ENCODE data around the gene COL15A1.
A peak's percentile ranks its signal among the peaks of the same experiment; 100 is the strongest.

Gene COL15A1

GRCh38 chr9:99056886-99057664 is 113.4 kb downstream of the COL15A1 start:
- no peak for DNase-seq (ENCODE audit: low read depth in 2 of 2)

DNA sequence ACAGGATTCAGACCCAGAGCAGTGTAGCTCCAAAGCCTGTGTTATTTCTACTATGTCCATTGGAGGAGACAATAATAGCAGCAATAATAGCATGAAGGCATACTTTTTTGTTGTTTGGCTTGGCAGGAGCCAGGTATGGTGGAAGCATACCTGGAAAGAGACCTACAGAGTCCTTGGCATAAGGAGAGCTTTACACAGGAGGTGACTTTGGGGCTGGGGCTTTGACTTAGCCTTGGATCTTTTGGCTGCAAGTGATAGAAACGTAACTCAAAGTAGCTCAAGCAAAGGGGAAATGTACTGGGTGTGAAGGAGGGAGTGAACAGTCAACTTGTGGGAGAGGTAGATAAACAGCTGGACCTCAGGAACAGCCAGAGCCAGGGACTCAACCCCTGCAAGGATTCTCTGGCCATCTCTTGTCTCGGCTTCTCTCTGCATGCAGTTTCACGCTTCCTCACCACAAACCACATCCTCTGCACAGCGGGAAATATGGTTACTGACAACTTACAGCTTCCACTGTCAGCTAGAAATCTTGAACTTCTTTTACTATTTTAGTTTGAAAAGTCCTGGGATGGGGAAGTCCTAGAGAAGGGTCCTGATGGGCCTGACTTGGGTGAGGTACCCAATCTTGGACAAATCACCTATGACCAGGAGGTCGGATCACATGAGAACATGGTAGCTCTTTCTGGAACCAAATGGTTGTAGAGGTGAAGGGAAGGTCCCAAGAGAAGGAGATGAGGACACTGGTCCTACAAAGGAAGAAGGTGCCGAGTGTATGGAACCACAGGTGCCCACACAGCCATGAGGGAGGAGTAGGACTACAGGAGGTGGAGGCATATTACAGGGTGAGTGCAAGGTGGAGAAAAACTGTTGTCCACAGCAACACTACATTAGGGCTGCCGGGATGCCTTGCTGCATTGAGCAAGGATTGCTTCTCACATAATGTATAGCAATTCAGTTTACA is 114.2 kb downstream of the COL15A1 start:
- peak; percentile 34 to 47 for DNase-seq (ENCODE audit: low read depth in 2 of 2)

DNA sequence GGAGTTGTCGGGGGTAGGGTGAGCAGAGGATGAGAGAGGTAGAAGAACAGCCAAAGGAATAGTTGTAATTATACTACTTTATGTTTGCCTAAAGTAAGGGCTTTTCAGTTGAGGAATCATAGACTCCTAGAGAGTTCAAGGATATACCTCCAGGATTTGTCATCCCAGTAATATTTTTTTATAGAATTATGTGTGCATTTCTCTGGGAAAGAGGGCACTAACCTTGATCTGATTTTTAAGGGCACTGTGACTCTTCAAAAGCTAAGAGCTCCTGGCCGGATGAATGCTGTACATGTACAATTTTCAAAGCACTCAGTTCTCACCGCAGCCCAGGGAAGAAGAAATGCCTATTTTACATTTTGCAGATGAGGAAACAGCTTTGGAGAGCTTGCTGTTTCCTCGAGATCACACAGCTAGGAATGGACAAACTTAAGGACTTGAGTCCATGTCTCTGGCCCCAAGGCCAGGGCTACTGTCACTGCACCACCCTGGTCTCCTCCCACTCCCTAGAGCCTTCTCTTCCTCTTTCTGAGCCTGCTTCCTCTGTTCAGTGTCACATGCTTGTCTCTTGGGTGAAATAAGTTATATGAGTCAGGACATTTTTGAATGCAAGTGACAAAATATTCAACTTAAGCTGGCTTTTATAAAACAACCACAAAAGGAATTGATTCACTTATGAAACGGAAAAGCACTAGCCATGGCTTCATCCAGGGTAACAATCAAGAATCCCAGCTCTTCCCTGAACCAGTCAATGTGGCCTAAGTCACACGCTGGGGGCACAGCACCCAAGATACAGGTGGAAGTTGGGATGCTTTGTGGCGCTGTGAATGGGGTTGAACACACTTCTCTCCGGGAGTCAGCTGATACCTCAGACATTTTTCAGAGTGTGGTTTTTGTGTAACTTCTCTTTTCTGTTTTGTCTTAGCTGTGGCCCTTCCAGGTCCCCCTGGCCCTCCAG is 115.5 kb downstream of the COL15A1 start:
- DNase-seq (ENCODE audit: low read depth in 2 of 2): no peak

DNA sequence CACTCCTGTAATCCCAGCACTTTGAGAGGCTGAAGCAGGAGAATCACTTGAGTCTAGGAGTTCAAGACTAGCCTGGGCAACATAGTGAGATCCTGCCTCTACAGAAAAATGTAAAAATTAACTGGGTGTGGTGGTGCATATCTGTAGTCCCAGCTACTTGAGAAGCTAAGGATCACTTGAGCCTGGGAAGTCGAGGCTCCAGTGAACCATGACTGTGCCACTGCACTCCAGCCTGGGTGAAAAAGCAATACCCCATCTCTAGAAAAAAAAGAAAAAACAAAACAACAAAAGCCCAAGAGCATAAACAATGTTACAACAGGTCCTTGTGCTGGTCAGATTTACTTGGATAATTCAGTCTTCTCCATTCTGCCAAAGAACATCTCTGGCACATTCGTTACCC is 116.9 kb downstream of the COL15A1 start:
- DNase-seq (ENCODE audit: low read depth in 2 of 2): no peak

- no peak for DNase-seq (ENCODE audit: low read depth in 2 of 2)
These were observed 118.8 kb downstream of the COL15A1 start for GRCh38 chr9:99062549-99062948.

- DNase-seq (ENCODE audit: low read depth in 2 of 2): no peak
These were observed 119.8 kb downstream of the COL15A1 start for GRCh38 chr9:99063522-99063921.

DNA sequence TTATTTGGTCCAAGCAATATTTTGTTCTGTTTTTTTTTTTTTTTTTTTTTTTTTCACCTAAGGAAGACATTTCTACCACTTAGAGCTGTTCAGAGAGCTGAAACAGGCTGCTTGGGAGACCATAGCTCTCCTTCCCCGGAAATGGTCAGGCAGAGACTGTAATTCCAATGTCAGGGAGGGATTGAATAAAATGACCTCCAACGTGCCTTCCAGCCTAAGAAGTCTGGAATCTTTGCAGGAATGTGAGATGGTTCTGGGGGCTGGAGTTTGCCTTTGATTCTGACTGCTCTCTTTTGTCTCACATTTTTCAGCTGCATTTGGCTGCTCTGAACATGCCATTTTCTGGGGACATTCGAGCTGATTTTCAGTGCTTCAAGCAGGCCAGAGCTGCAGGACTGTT is 122.9 kb downstream of the COL15A1 start:
- no peak for DNase-seq (ENCODE audit: low read depth in 2 of 2)

GRCh38 chr9:99069075-99069474 is 125.4 kb downstream of the COL15A1 start:
- DNase-seq (ENCODE audit: low read depth in 2 of 2): no peak

- no peak for DNase-seq (ENCODE audit: low read depth in 2 of 2)
These were observed 125.8 kb downstream of the COL15A1 start for GRCh38 chr9:99069546-99069945.

DNA sequence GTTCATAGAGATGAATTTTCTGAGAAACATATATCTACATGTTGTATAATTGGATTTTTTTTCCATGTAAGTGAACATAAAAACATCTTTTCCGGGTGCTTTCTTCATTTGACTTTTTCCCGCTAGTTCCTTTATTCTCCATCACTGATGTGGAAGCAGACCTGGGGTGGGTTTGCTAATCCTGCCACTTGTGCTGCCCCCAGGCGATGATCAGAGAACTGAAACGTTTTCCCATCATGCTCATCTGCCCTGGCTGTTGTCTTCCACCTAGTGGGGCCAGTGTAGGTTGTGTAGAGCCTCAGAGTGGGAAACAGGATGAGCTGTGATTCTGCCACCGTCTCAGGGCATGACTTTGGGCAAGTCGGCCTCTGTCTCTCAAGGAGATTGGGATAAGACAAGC is 127.0 kb downstream of the COL15A1 start:
- no peak for DNase-seq (ENCODE audit: low read depth in 2 of 2)

DNA sequence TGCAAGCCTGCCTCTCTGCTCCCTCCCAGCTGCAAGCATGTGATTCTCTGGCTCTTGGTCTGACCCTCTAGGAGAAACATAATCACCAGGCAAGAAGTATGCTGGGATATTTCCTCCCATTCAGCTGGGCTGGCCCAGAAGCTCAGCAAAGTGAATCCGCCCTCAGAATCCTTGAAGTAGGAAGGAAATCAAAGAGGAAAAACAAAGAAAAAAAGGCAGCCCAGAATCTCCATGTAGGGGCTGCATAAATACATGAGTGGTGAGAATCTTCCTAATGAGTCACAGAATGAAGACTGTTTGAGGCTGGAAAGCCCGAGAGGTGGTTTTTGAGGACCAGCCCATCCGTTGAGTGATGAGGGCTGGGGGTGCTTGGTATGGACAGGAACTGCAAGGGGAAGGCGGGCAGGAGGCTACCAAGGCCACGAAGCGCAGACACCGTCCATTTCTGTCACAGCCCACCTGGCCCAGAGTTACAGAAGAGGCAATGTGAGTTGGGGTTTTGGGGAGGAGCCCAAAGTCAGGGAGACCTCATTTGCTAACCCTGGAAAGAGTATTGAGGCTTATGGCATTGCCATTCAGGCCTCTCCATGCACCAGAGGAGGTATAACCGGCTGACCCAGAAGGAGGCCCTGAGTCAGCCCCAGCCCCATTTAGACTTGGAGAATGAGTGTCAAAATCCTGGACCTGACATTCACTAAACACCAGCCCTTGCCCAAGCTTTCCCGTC is 127.8 kb downstream of the COL15A1 start:
- DNase-seq (ENCODE audit: low read depth in 2 of 2): no peak

DNA sequence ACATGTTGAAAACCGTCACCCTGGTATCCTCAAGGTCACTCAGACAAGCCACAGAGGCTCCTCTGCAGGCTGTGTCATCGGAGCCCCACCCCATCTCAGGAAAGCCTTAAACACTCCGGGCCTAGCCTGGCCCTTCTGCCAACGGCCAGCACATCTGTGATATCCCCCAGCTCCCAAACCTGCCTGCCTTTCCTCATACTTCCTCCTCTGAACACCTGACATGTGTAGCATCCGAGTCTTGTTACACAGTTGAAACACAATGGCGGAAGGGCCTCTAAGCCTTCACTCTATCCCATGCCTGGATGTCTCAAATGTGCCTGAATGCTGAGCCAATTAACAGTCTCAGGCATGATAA is 128.3 kb downstream of the COL15A1 start:
- no peak for DNase-seq (ENCODE audit: low read depth in 2 of 2)

GRCh38 chr9:99073347-99073746 is 129.6 kb downstream of the COL15A1 start:
- no peak for DNase-seq (ENCODE audit: low read depth in 2 of 2)

DNA sequence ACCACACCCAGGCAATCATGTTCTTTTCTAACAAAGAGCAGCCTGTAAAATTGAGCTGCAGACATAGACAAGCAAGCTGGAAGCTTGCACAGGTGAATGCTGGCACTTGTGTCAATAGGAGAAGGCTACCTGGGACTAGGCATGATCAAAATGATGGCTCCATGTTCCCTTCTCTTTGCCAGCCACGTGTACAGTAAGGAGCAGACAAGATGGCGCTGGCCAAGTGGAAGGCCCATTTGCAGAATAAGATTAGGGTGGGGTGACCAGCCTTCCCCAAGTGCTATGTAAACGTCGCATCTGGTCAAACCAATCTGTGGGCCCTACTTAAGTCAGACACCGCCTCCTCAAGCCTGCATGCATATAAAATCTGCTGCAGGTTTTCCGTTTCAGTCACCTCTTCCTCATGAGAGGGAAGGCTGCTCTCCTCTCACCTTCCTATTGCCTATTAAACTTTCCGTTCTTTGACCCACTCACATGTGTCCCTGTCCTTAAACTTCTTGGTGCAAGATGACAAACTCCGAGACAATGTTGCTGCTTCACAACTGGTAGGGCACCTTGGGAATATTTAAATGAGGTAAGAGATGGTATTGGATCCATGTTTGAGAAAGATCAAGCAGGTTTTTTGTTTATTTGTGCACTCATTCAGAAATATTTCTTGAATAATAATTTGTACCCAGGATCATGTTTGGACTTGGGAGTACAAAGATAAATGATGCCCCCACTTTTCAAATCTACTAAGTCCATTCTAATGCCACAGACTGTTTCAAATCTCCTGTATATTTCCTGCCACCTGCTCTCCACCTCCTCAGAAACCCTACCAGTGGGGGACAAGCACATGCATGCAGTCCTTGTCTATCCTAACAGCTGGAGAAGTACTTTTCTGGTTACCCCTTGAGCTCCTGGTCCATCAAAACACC is 130.5 kb downstream of the COL15A1 start:
- DNase-seq (ENCODE audit: low read depth in 2 of 2): no peak

DNA sequence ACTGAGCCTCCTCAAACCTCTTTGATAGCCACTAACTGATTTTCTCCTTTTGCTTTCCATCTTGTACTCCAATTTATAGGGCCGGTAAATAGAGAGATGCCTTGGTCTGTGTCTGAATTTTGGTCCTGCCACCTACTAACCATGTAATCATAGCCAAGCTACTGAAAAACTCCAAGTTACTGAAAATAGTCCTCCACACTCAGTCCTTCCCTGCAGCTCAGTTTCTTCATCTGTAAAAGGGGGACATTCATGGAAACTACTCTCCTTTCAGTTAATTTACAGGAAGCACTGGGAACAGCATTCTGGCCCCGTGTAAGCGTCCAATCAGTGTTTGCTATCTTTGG is 131.2 kb downstream of the COL15A1 start:
- DNase-seq (ENCODE audit: low read depth in 2 of 2): no peak

GRCh38 chr9:99075246-99075912 is 131.7 kb downstream of the COL15A1 start:
- no peak for DNase-seq (ENCODE audit: low read depth in 2 of 2)

- DNase-seq (ENCODE audit: low read depth in 2 of 2): no peak
These were observed 132.3 kb downstream of the COL15A1 start for GRCh38 chr9:99076030-99076429.

GRCh38 chr9:99076483-99077171 is 132.9 kb downstream of the COL15A1 start:
- DNase-seq (ENCODE audit: low read depth in 2 of 2): no peak

GRCh38 chr9:99078717-99079116 is 135.0 kb downstream of the COL15A1 start:
- no peak for DNase-seq (ENCODE audit: low read depth in 2 of 2)
